Measurements from ENCODE around the gene TADA2B.
"Not testable (repeated sequence)": the region's sequence is repeated elsewhere in the genome, so short reads cannot be mapped to it uniquely, and the experiment has no call there.

Gene TADA2B

DNA sequence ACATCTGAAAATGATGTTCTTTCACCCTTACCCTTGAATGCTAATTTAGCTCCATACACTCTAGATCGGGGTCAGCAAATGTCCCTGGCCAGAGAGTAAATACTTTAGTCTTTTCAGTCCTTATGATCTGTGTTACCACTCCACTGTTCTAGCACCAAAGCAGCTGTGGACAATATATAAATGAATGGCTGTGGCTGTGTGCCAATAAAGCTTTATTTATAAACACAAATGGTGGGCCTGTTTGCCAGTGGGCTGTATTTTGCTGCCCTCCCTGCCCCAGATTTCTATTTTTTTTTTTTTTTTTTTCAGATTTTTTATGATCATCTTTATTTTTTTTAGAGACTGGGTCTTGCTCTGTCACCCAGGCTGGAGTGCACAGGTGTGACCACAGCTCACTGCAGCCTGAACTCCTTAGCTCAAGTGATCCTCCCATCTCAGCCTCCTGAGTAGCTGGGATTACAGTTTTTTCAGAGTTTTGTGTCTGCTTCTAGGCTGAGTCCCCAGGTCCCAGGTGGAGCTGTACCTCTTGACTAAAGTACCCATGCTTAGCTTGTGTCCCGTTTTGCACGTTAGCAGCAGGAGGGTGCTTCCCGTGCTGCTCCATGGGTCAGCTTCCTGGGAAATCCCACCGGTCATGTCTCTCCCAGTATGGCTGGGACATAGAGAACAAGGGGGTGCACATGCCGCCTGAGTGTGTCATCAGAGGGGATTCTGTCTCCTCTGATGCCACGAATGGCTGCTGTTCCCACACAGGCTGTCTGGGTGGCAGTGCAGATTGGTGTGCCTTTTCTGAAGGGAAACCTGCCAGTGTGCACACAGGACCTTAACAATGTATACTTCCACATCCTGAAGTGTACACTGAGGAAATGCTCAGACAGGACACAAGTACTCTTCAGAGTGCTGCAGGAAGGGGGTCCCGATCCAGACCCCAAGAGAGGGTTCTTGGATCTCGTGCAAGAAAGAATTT is 40.7 kb downstream of the TADA2B start:
- no peak for DNase-seq

DNA sequence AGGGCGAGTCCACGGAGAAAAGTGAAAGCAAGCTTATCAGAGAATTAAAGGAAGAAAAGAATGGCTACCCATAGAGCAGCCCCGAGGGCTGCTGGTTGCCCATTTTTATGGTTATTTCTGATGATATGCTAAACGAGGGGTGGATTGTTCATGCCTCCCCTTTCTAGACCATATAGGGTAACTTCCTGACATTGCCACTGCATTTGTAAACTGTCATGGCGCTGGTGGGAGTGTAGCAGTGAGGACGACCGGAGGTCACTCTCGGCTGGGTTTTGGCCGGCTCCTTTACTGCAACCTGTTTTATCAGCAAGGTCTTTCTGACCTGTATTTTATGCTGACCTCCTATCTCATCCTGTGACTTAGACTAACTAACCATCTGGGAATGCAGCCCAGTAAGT is 41.4 kb downstream of the TADA2B start:
- not testable (repeated sequence) for DNase-seq

DNA sequence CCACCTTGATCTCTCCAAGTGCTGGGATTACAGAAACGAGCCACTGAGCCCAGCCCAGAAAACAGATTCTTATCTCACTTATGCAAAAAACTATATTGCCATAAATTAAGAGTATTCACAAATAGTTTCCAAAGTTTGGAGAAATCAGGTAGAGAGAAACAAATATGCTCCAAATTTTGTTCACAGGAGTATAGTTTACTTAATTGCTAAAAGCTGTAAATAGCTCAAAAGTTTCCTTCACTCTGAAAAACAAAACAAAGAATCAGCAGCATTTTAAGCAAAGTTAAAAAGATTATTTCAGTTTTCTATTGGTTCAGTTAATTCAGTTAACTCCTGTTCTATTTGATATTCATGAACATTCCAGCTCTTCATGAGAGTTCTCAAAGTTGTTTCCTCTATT is 43.2 kb downstream of the TADA2B start:
- no peak for DNase-seq

DNA sequence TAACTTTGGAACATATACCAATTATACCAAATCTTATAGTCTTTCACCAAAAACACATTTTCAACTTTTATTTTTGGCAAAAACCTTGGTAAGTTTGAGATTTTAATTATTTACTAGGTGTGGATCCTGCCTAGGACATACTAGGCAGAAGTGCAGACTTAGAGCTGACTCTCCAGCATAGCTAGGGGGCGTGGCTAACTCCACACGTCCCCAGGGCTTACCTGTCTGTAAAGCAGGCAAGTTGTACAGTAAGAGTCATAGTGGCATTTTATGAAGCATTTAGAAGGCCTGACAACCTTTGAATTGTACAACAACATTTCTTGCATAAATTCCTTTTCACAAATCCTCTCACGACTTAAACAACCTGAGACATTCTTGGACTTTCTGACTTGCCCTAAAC is 43.9 kb downstream of the TADA2B start:
- DNase-seq: no peak

DNA sequence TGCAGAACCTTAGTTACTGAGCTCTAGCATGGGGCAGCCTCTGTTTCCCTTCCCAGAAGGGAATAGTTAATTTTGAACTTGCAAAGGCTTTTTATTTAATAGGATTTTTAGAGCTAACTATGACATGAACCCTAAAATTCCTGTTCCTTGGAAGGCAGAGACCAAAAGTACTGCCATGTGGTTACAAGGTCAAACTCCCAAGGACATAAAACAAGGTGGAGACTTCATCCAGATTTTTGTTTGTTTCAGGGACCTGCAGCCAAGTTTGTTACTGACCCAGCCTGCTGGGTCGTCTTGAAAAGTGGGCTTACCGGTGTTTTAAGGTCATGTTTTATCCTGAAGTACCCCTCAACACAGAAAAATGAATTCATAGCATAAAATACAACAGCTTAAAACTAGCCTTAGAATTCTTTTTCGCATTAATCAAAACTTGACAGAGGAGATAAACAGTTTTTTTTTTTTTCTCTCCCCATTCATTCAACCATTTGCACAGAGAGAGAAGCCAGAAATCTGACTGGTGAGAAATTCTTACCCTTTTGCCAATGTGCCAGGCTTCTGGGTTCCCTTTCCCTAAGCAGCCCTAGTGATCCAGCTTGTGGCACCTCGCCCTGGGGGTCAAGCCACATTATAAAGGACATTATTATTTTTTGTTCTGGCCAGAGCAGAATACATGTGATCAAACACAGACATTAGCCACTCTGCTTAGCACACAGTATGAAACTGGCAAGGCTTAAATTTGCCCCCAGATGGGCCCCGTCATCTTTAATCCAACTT is 46.2 kb downstream of the TADA2B start:
- DNase-seq: no peak

DNA sequence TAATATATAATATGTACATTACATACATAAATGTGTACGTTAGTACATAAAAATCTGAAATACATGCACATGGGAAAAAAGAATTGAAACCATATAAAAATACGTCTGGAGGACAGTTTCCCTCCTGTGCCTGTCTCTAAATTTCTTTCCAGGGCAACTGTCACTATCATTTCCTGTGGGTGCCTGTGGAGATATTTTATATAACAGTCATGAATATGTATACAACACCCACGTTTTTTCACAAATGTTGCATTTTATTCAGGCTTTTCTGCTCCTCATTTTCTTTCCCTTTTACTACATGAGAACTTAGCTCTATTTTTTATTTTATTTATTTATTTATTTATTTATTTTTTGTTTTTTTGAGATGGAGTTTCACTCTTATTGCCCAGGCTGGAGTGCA is 48.9 kb downstream of the TADA2B start:
- no peak for DNase-seq

DNA sequence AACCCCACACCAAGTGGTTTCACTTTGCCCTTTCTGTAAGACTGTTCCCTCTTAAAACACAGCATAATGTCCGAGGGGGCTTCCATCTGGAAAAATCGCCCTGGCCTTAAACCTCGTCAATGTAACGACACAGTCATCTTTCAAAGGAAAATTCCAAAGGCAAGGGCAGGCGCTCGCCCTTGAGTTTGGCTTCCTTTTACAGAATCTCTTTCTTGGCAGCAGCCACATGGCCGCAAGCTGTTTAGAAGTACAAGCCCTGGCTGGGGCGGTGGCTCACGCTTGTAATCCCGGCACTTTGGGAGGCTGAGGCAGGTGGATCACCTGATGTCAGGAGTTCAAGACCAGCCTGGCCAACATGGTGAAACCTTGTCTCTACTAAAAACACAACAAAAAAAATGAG is 51.7 kb downstream of the TADA2B start:
- no peak for DNase-seq

DNA sequence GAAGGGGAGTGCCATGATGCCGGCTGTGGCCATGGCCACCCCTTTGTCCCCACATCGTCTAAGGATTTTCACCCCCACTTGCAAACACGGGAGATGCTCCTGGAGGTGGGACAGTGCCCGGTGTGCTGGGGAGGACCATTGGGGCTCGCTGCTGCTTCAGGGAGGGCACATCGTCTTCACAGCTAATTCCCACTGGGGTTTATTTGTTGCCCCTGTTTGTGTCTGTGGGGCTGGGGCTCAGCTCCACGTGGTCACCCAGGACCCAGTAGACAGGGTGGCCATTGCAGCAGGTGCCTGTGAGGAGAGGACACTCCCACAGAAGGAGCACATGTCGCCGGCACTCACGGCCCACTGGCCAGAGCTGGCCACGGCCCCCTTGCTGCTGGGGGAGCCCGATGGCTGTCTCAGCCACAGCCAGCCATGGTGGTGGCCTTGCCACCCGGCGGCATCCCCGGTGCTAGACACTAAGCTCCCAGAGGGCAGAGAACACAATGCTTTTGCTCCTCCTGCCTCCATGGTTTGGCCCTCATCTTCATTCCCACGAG is 52.5 kb downstream of the TADA2B start:
- no peak for DNase-seq

DNA sequence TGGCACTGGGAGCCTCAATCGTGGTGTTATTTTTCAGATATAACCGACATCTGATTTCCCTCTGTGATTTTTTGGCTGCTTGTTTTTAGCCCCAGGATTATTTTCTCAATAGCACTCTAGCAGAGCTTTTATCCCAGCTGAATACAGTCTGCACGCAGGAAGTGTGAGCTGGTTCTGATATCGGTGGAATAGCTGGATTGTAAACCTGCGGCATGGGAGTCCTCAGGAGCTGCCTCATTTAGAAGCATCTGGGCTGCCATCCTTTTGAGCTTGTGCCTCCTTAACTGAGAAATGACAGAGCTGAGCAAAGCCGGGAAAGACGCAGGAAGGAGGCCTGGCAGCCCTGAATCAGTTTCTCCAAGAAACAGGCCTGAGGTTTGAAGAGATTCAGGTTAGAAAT is 53.1 kb downstream of the TADA2B start:
- DNase-seq: no peak

DNA sequence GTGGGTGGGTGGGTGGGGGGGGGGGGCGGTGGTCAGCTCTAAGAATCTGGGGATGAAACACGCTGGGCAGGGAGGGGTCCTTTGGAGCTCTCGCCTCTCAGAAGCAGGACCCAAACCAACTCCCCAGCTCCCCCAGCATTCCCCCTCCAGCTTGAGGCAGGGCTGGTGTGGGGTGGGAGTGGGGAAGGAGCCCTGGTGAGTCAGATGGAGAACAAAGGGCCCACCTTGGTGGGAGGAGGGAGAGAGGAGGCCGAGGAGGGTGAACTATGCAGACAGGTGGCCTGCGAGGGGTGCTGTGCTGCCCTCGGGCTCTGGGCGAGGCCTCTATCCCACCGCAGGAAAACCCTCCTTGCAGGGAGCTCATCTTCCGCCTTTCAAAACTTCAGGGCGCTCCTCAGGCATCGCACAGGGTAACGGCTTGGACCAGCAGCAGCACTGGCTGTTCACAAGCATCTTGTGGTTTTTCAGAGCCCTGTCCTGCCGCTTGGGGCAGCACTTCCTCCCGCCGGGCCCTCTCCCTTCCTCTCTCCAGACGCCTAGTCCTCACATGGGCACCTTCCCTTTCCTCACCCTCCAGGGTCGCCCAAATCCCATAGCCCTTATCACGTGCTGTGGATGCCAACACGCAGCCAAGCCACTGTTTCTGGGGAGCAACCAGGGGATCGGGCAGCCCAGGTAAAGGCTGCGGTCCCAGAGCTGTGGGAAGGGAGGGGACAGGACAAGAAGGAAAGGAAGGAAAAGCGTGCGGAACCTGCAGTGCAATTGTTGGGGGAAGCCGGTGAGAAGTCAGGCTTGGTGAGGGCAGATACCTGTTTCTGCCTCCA is 58.7 kb downstream of the TADA2B start:
- peak; percentile 37 for DNase-seq

DNA sequence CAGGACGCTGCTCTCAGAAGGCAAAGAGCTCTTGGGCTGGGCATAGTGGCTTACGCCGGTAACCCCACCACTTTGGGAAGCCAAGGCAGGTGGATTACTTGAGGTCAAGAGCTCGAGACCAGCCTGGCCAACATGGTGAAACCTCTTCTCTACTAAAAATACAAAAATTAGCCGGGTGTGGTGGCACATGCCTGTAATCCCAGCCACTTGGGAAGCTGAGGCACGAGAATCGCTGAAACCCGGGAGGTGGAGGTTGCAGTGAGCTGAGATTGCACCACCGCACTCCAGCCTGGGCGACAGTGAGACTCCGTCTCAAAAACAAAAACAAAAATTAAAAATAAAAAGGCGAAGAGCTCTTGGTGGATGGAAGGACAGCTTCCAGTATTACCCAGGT is 59.3 kb downstream of the TADA2B start:
- not testable (repeated sequence) for DNase-seq

DNA sequence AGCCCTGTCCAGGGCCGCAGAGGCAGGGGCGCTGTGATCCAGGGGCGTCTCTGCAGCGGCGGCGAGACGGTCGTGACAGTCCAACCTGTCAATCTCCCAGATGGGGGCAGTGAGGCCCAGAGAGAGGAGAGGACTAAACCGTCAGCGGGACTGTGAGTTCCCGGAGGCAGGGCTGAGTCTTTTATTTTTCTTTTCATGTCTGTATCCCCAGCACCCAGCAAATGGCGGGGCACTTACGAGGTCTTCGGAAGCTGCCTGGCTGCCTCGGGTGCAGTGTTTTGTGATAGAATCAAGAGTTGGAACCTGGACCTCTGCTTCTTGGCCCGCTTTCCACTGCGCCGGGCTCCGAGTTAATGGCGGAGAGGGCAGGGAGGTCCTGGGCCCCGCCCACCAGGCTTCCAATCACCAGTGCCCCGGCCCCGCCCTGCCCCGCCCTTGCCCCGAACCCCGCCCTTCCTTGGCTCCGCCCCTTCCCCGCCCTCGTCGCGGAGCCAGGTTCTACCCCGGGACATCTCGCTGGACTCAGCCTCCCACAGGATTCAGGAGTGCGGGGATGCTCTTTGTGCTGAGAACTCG is 59.9 kb downstream of the TADA2B start:
- peak; percentile 49 for DNase-seq

DNA sequence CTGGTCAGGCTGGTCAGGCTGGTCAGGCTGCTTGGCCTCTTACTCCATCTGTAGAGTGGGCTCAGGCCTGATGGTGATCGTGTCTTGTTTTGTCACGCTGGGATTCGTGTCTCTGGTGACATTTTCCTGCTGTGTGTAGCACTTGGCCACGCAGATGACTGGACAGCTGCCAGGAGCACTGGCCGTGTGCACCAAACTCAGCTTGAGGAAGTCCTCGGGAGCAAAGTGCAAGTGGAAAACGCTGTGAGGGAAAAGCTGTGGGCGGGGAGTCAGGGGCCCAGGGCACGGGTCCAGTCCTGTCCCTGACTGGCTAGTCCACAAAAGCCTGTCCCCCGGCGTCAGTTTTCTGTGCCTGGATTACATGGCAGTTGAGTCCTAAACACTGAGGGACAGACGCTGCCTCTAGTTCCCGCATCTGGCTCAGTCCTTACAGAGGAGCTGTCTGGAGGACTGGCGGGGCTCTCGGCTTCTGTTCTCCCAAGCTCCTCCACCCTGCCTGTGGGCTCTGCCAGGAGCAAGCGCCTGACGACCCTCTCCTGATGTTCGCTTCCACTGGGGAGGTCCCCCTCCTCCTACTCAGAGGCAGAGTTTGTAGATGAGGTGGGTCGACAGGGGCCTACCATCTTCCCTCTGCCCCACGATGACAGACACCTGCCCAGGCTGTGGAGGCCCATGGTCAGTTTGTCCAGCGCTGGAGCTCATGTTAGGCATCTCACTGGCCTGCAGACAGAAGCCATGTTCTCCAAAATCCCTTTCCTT is 60.6 kb downstream of the TADA2B start:
- no peak for DNase-seq

DNA sequence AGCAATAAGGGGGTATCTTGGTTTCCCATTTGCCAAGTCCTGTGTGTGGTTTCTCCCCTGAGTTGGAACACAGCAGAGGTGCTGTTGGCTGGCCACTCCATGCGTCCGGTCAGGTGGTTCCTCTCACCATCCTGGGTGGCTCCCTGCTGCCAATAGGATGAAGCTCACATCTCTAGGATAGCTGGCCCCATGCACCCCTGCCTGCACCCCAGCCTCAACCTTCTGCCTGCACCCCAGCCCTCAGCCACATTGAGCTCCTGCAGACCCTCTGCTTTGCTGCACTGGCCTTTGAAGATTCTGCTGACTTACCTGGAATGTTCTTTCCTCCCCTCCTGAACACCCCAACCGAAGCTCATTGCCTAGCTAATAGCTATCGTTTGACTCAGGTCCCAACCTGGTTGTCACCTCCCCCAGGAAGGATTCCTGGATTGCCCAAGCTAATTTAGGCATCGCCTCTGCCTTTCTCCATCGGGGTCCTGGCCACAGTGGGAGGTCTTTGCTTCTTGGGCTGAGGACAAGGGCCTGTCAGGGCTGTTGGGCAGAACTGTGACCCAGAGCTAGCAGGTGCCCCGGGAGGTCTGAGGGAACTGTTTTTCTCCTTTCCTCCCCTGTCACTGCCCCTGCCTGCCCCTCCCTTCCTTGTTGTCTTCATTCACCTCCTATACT is 61.3 kb downstream of the TADA2B start:
- DNase-seq: no peak

DNA sequence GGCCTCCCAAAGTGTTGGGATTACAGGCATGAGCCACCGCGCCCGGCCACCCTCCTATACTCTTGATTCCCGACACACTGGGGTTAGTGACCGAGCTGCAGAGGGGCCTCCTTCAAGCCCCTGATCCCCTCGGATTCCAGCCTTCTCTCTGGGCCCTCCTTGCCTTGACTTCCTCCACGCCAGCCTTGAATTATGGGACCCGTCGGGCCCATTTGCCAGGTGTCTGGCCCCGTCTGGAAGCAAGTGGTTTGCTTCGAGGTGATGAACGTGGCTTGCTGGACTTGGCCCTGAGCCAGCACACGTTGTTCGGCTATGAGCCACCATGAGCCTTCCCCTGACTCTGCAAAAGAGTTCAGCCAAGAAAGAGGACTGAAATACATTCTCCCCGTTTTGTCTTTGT is 62.1 kb downstream of the TADA2B start:
- DNase-seq: no peak

DNA sequence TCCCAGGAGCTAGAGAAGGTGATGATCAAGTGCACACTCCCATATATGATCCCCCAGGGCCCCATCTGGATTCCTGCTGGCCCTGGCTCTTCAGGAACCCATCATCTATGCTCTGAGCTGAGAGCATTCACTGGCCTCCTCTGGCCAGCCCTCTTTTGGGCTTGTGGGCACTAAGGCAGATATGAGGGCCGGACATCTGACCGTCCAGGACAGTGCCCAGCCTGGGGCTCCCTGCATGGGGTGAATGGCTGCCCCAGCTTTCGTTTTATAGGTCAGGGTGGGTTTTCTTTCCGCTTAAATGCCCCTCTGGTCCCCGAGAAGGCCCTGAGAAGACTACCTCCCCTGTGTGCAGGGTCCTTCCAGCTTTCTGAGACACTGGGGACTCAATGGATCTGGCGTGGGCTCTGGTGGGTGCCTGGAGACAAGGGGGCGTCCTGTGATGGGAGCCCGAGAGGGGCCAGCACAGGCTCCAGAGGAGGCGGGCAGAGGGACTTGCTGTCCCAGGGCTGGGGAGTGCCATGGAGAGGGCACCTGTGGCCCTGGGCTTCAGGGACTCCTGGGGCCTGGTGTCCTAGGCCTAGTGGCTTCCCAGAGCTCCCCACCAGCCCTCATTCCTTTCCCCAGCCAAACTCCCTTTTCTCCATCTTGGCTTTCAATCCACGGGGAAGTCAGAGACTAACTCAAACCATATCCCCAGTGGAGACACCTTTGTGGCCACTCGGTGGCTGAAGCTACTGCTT is 64.2 kb downstream of the TADA2B start:
- DNase-seq: no peak

Measured in NCI-H748 treated with DMSO at 0.1 percent for 48 hours (cell line).